Right hindlimb (tissue), 1 donor: ENCODE data around the gene GAREM1.

Experiments used
- DNase-seq: peaks from one replicate; pipeline ENCODE4 v3.0.0-alpha.2; 2018

The GAREM1 gene

GRCh38 chr18:32286749-32287148 is 183.9 kb downstream of the GAREM1 start:
- no peak for DNase-seq

GRCh38 chr18:32284284-32284683 is 186.4 kb downstream of the GAREM1 start:
- no peak for DNase-seq

GRCh38 chr18:32280911-32281310 is 189.8 kb downstream of the GAREM1 start:
- no peak for DNase-seq

GRCh38 chr18:32280188-32280783 is 190.4 kb downstream of the GAREM1 start:
- DNase-seq, result no peak

GRCh38 chr18:32278177-32278799 is 192.4 kb downstream of the GAREM1 start:
- DNase-seq, result no peak

- no peak for DNase-seq
Observed at GRCh38 chr18:32277549-32277948, 193.1 kb downstream of the GAREM1 start.

GRCh38 chr18:32276906-32277305 is 193.8 kb downstream of the GAREM1 start:
- no peak for DNase-seq

GRCh38 chr18:32276256-32276655 is 194.4 kb downstream of the GAREM1 start:
- no peak for DNase-seq

GRCh38 chr18:32275221-32275620 is 195.5 kb downstream of the GAREM1 start:
- DNase-seq, result no peak

- DNase-seq, result no peak
Observed at GRCh38 chr18:32274307-32274706, 196.4 kb downstream of the GAREM1 start.

GRCh38 chr18:32271672-32272208 is 198.9 kb downstream of the GAREM1 start:
- DNase-seq, result no peak

- no peak for DNase-seq
Observed at GRCh38 chr18:32270341-32270740, 200.3 kb downstream of the GAREM1 start.

GRCh38 chr18:32267463-32267862 is 203.2 kb downstream of the GAREM1 start:
- no peak for DNase-seq

- no peak for DNase-seq
Observed at GRCh38 chr18:32264401-32264800, 206.3 kb downstream of the GAREM1 start.

GRCh38 chr18:32262092-32262491 is 208.6 kb downstream of the GAREM1 start:
- DNase-seq, result no peak

- DNase-seq, result no peak
Observed at GRCh38 chr18:32261003-32261402, 209.7 kb downstream of the GAREM1 start.

GRCh38 chr18:32259553-32259952 is 211.1 kb downstream of the GAREM1 start:
- DNase-seq, result no peak

- no peak for DNase-seq
Observed at GRCh38 chr18:32258558-32259204, 212.0 kb downstream of the GAREM1 start.

- no peak for DNase-seq
Observed at GRCh38 chr18:32258148-32258547, 212.5 kb downstream of the GAREM1 start.

- no peak for DNase-seq
Observed at GRCh38 chr18:32257084-32257785, 213.4 kb downstream of the GAREM1 start.

- no peak for DNase-seq
Observed at GRCh38 chr18:32255570-32255969, 215.1 kb downstream of the GAREM1 start.

GRCh38 chr18:32252141-32252860 is 218.4 kb downstream of the GAREM1 start:
- no peak for DNase-seq

- no peak for DNase-seq
Observed at GRCh38 chr18:32251466-32251865, 219.2 kb downstream of the GAREM1 start.
